Fibroblast of pulmonary artery (primary cell): Measurements from ENCODE around the gene ST3GAL6.

ENCODE experiments used
- DNase-seq: peaks from one replicate; pipeline ENCODE4 v3.0.0-alpha.2; 2010; ENCODE audit warnings: low read depth
- H3K4me3 ChIP-seq: replicated peaks from 2 replicates; pipeline ENCODE4 v1.5.1; 2011; ENCODE audit warnings: low read depth, mild to moderate bottlenecking, control low read depth, low read length, moderate library complexity
- TF ChIP-seq, protein P1 (sequence below): IDR thresholded peaks from 2 replicates; pipeline ENCODE4 v1.5.1; 2011; ENCODE audit warnings: mild to moderate bottlenecking, control low read depth, low read length, inconsistent platforms; ENCODE audit errors: missing control alignments

Gene ST3GAL6

DNA sequence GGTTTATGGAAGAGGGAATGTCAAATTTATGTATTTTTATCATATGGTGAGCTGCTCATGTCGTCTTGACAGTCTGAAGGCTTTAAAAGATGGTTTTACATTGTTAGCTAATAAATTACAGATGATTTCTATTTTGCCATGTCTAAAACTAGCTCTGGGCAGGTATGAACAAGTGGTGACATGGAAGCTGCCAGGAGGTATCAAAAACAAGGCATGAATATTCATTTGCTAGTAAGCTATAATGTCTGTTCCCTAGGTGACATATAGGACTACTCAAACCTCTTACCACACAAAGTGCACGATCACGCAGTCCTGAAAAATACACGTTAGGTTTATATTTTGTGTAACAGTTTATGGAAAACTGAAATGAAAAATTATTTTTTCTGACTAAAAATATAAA, 34.8 kb downstream of the ST3GAL6 start:
- no peak overlapping the region for H3K4me3 ChIP-seq
- DNase-seq, result no peak
- TF ChIP-seq, protein P1, sequence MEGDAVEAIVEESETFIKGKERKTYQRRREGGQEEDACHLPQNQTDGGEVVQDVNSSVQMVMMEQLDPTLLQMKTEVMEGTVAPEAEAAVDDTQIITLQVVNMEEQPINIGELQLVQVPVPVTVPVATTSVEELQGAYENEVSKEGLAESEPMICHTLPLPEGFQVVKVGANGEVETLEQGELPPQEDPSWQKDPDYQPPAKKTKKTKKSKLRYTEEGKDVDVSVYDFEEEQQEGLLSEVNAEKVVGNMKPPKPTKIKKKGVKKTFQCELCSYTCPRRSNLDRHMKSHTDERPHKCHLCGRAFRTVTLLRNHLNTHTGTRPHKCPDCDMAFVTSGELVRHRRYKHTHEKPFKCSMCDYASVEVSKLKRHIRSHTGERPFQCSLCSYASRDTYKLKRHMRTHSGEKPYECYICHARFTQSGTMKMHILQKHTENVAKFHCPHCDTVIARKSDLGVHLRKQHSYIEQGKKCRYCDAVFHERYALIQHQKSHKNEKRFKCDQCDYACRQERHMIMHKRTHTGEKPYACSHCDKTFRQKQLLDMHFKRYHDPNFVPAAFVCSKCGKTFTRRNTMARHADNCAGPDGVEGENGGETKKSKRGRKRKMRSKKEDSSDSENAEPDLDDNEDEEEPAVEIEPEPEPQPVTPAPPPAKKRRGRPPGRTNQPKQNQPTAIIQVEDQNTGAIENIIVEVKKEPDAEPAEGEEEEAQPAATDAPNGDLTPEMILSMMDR, result no peak

DNA sequence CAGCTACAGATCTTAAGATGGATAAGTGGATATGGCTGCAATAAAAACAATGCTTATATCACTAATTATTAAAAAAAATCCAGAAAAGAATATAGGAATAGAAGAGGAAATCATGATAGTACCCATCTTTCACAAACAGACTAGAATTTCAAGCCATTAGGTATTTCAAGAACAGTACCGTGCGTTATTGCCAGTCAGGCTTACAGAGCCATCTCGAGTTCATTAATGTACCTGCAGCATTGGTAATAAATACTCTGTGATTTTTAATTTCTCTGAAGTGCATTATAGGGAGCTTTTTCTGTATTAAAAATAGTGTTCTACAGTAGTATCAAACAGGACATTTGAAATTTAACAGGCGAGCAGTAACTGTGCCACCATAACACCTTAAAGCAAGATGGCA, 35.7 kb downstream of the ST3GAL6 start:
- TF ChIP-seq, protein P1, result no peak
- no peak for DNase-seq
- H3K4me3 ChIP-seq, result no peak overlapping the region

DNA sequence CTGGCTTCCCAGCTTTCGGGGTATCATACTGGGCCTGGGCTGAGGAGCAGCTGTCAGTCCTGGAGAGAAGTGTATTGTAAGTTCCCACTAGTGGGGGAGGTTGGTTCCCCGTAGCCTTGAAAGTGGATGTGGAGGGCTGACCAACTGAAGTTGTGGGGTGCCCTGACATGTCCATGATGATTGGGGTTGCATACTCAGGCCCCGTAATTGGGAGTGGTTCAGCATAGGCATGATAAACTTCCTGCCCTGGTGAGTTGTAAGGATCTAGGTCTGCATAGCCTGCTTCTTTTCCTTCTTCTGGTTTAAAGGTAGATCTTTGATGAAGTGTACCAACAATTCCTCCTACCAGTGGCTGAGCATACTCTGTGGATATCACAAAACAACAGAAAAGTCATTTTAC, 36.3 kb downstream of the ST3GAL6 start:
- DNase-seq, result no peak
- TF ChIP-seq, protein P1, result no peak
- no peak overlapping the region for H3K4me3 ChIP-seq

DNA sequence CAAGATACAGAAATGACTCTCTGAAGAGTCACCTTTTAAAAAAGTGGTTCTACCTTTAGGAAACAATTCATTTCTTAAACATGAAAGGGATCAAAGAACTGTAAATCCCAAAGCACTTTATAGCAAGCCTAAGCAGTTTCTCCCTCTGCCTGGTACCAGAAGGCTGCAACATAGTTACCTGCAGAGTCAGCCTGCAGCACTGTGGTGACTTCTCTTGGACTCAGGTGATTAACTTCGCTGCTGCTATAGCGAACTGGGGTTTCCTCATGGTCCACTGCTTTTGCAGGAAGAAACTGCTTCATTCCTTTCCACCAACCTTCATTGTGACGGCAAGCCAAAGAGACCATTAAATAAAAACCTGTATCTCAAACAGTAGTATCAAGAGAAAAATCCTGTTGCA, 37.3 kb downstream of the ST3GAL6 start:
- TF ChIP-seq, protein P1, result no peak
- no peak overlapping the region for H3K4me3 ChIP-seq
- no peak for DNase-seq

DNA sequence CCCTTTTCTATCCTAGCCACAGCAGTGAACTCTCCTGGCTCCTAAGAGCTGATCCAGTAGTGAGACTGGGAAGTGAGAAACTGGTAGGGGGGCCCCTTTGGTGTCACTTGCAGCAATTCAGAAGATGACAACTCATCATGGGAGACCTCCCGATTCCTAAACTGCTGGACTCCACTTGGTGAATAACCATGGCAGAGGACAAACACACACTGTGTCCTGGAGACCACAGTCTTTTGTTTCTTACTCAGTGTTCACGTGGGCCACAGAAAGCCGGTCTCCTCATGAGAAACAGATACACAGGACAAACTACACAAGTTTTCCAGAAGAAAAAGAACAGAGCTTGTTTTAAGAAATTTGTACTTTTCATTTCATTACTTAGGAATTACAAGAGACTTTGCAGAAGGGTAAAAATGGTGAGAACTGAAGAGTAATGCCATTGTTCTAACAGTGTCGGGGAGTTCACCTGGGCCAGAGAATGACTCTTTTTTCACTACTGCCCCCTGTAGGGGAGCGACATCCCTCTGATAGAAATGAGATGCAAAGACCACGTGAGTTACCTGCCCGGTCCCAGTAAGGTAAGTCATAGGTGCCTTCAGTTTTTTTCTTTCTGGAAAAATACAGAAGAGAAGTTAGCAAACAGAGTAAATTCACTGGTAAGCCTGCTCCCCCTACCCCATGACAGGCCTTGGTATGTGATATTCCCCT, 38.1 kb downstream of the ST3GAL6 start:
- TF ChIP-seq, protein P1, result peak; percentile 5
- no peak for DNase-seq
- H3K4me3 ChIP-seq, result no peak overlapping the region

DNA sequence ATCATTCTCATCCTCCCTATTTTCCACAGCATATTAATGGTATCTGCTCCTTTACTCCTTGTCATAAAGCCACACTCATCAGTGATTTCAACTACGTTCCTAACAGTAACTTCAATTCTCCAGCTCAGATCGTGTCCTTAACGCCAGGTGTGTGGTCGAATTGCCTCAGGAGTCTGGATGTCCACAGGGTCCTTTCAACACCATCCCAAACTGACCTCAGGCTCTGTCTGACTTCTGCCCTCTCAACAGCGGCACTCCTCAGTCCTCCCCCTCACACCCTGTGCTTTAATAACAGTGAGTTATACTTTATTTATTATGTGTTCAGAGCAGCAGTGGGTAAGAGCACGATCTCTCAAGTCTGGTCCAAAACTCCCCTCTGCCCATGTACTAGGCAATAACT, 42.4 kb downstream of the ST3GAL6 start:
- no peak for DNase-seq
- TF ChIP-seq, protein P1, result no peak
- no peak overlapping the region for H3K4me3 ChIP-seq

DNA sequence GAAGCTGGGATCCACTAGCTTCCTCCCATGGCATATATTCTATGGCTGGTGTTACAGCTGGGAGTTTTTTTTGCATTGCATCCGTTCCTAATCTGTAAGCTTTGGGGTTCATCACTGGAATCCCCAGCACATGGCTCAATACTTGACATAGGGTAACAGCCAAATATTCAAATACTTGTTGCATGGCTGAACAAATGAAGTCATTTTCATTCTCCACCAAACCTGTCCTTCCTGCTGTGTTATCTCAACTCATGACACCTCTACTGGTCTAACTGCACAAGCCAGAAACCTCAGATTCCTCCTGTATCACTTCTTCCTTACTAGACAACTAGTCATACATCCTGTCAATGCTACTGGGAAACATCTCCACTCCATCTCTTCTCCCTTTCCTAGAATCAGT, 43.4 kb downstream of the ST3GAL6 start:
- TF ChIP-seq, protein P1, result no peak
- H3K4me3 ChIP-seq, result no peak overlapping the region
- peak; percentile 42 for DNase-seq
